KMS-11 (cell line): ENCODE data around the gene ADD3.

Source experiments
- H2AFZ ChIP-seq: fragments of 200-600 bp; sonication (generic); 2 replicates; pipeline ENCODE4 v1.6.1; 2016; ENCODE audit warnings: antibody characterized with exemption, mixed run types, low read depth
- H3K27ac ChIP-seq: fragments of 200-600 bp; sonication (generic); 2 replicates; pipeline ENCODE4 v1.6.1; 2016; ENCODE audit warnings: mild to moderate bottlenecking, mixed run types
- H3K27me3 ChIP-seq: fragments of 200-600 bp; sonication (generic); 2 replicates; pipeline ENCODE4 v1.6.1; 2017; ENCODE audit warnings: mild to moderate bottlenecking, low read depth, mixed run types, moderate library complexity; ENCODE audit not compliant: insufficient read depth
- H3K36me3 ChIP-seq: fragments of 200-600 bp; sonication (generic); 2 replicates; pipeline ENCODE4 v1.6.1; 2017; ENCODE audit warnings: mild to moderate bottlenecking, mixed run types; ENCODE audit not compliant: insufficient read depth
- H3K4me1 ChIP-seq: fragments of 200-600 bp; sonication (generic); 2 replicates; pipeline ENCODE4 v1.6.1; 2016; ENCODE audit warnings: mild to moderate bottlenecking, low read depth, mixed run types; ENCODE audit not compliant: poor library complexity, severe bottlenecking
- H3K4me2 ChIP-seq: fragments of 200-600 bp; sonication (generic); 2 replicates; pipeline ENCODE4 v1.7.0; 2016; ENCODE audit warnings: mild to moderate bottlenecking, mixed run types
- H3K4me3 ChIP-seq: fragments of 200-600 bp; sonication (generic); IDR thresholded peaks from 2 replicates; pipeline ENCODE4 v1.6.1; 2017; ENCODE audit warnings: low read depth, low read length, mixed read lengths; ENCODE audit not compliant: insufficient read depth
- H3K79me2 ChIP-seq: fragments of 200-600 bp; sonication (generic); 2 replicates; pipeline ENCODE4 v1.6.1; 2016; ENCODE audit warnings: low read depth, mixed run types; ENCODE audit not compliant: insufficient read depth
- H3K9ac ChIP-seq: fragments of 200-600 bp; sonication (generic); 2 replicates; pipeline ENCODE4 v1.6.1; 2016; ENCODE audit warnings: mild to moderate bottlenecking, mixed run types
- H4K20me1 ChIP-seq: fragments of 200-600 bp; sonication (generic); 2 replicates; pipeline ENCODE4 v1.6.1; 2016; ENCODE audit warnings: mild to moderate bottlenecking, mixed run types; ENCODE audit not compliant: insufficient read depth
- CTCF ChIP-seq: fragments of 200-600 bp; sonication (generic); conservative IDR thresholded peaks from 2 replicates; pipeline ENCODE4 v1.6.1; 2017; ENCODE audit warnings: low read depth, mild to moderate bottlenecking, antibody characterized with exemption, low read length, moderate library complexity, mixed read lengths

The ADD3 gene

GRCh38 chr10:110040767-110041478 is 33.1 kb downstream of the ADD3 start:
- Histone ChIP-seq H2AFZ (no peak overlapping the region), H4K20me1 (no peaks in the 10 kb centered on the region), H3K27ac (no peak overlapping the region), H3K36me3 (no peaks in the 10 kb centered on the region), H3K27me3 (no peaks in the 10 kb centered on the region), H3K9ac (no peak overlapping the region), H3K4me3 (no peak overlapping the region), H3K79me2 (peaks cover 34% of the 10 kb centered on the region; the same call in 1 of the 2 replicates), H3K4me1 (peaks cover 13% of the 10 kb centered on the region), H3K4me2 (no peak overlapping the region)
- no peak for TF ChIP-seq CTCF

- Histone ChIP-seq H3K4me2 (no peak overlapping the region), H3K9ac (no peak overlapping the region), H3K36me3 (no peaks in the 10 kb centered on the region), H3K27ac (no peak overlapping the region), H3K79me2 (peaks cover 34% of the 10 kb centered on the region; the same call in 1 of the 2 replicates), H3K4me1 (peaks cover 13% of the 10 kb centered on the region), H4K20me1 (no peaks in the 10 kb centered on the region), H2AFZ (no peak overlapping the region), H3K4me3 (no peak overlapping the region), H3K27me3 (no peaks in the 10 kb centered on the region)
- no peak for TF ChIP-seq CTCF
Measured at GRCh38 chr10:110041479-110041829, 33.7 kb downstream of the ADD3 start.

DNA sequence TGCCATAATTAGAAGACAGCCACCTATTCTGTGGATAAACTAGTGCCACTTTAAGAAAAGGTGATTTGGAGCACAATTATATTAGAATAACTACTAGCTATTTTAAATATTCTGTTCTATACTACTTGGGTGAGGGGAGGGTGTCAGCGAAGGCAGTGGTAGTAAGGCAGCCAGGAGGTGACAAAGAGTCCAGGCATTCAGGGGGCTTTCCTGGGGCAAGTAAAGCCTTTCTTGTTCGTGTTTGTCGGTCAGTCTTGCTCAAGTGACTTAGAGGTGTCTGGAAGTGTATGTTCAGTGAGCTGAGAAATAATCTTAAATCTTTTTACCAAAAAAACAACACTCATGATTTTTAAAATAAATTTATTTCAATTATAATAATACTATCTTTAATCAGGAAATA is 34.4 kb downstream of the ADD3 start:
- TF ChIP-seq CTCF: no peak
- H3K36me3 ChIP-seq: no peaks in the 10 kb centered on the region
- no peaks in the 10 kb centered on the region for H4K20me1 ChIP-seq
- H3K9ac ChIP-seq: no peak overlapping the region
- peaks cover 36% of the 10 kb centered on the region; the same call in 1 of the 2 replicates for H3K79me2 ChIP-seq
- H3K4me1 ChIP-seq: peaks cover 13% of the 10 kb centered on the region
- no peak overlapping the region for H2AFZ ChIP-seq
- H3K27me3 ChIP-seq: no peaks in the 10 kb centered on the region
- H3K4me2 ChIP-seq: no peak overlapping the region
- no peak overlapping the region for H3K4me3 ChIP-seq
- H3K27ac ChIP-seq: no peak overlapping the region

GRCh38 chr10:110042891-110043290 is 35.1 kb downstream of the ADD3 start:
- Histone ChIP-seq H3K27me3 (no peaks in the 10 kb centered on the region), H3K79me2 (peaks cover 36% of the 10 kb centered on the region; the same call in 1 of the 2 replicates)

More at GRCh38 chr10:110042891-110043290, 35.1 kb downstream of the ADD3 start:
- peaks cover 13% of the 10 kb centered on the region for H3K4me1 ChIP-seq
- H3K4me2 ChIP-seq: no peak overlapping the region
- no peaks in the 10 kb centered on the region for H3K36me3 ChIP-seq
- no peak overlapping the region for H3K9ac ChIP-seq
- H4K20me1 ChIP-seq: no peaks in the 10 kb centered on the region
- no peak overlapping the region for H3K27ac ChIP-seq
- H2AFZ ChIP-seq: no peak overlapping the region
- no peak for TF ChIP-seq CTCF
- H3K4me3 ChIP-seq: no peak overlapping the region
